Measurements from ENCODE around the gene ELMOD2. TPM values are rescaled to one million over a fixed set of nuclear protein-coding genes. Genes with fewer than 3 reads are reported as not detected.
A peak's percentile ranks its signal among the peaks of the same experiment; 100 is the strongest.

Gene ELMOD2
- total RNA-seq, 2 experiments from 2014 or later: 12.7 to 15.1 TPM

GRCh38 chr4:140556372-140557085 is 32.6 kb downstream of the ELMOD2 start:
- CTCF ChIA-PET: interaction anchor here (1.0 to 1.2 kb wide), 2 partner anchors 31 to 33 kb away, joined by 3 to 4 read pairs; partner anchors contain the start of gene ELMOD2
- Mint-ChIP-seq H3K4me3 (no peak overlapping the region), H3K27me3 (peaks cover 29% of the 10 kb centered on the region), H3K27ac (no peak overlapping the region), H3K9me3 (ENCODE audit: low read depth) (no peaks in the 10 kb centered on the region), H3K4me1 (peaks cover 15% of the 10 kb centered on the region), H3K36me3 (peaks cover 1% of the 10 kb centered on the region)
- ATAC-seq (peak; percentile 76), DNase-seq (no peak)

DNA sequence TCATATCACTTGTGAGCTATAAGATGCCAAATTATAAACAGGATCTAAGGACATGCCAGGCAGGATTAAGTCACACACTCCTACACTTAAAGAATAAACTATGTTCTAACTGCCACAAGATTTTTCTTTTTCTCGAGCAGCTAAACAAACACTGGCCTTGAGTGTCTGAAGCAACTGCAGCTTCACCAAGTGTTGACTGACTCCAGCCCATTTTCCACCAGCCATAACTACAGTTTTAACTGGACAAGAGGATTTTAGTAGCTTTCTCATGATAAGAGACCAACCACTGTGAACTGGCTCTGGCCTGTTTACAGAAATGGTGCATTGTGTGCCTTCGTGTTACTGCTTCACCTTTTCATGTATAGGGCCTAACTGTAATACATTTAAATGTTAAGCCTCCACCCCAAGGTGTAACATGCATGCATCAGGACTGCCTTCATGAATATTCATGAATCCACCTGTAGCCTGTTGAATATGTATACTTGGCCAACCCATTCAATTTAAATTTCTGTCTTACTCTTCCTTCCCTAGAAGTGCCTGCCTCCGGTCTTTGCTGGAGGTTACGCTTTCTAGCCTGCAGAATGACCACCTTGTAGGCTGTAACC is 34.0 kb downstream of the ELMOD2 start:
- ATAC-seq (no peak), DNase-seq (no peak)
- Mint-ChIP-seq H3K4me3 (no peak overlapping the region), H3K36me3 (peaks cover 1% of the 10 kb centered on the region), H3K9me3 (ENCODE audit: low read depth) (no peaks in the 10 kb centered on the region), H3K27me3 (peaks cover 36% of the 10 kb centered on the region), H3K4me1 (peaks cover 15% of the 10 kb centered on the region), H3K27ac (no peak overlapping the region)
- CTCF ChIA-PET: no interaction called here

- Mint-ChIP-seq H3K27me3 (peaks cover 40% of the 10 kb centered on the region), H3K4me3 (no peak overlapping the region), H3K36me3 (no peaks in the 10 kb centered on the region), H3K4me1 (peaks cover 15% of the 10 kb centered on the region), H3K9me3 (ENCODE audit: low read depth) (no peaks in the 10 kb centered on the region), H3K27ac (no peak overlapping the region)
- DNase-seq (no peak), ATAC-seq (no peak)
- CTCF ChIA-PET: no interaction called here
Observed at GRCh38 chr4:140559696-140560095, 35.7 kb downstream of the ELMOD2 start.

DNA sequence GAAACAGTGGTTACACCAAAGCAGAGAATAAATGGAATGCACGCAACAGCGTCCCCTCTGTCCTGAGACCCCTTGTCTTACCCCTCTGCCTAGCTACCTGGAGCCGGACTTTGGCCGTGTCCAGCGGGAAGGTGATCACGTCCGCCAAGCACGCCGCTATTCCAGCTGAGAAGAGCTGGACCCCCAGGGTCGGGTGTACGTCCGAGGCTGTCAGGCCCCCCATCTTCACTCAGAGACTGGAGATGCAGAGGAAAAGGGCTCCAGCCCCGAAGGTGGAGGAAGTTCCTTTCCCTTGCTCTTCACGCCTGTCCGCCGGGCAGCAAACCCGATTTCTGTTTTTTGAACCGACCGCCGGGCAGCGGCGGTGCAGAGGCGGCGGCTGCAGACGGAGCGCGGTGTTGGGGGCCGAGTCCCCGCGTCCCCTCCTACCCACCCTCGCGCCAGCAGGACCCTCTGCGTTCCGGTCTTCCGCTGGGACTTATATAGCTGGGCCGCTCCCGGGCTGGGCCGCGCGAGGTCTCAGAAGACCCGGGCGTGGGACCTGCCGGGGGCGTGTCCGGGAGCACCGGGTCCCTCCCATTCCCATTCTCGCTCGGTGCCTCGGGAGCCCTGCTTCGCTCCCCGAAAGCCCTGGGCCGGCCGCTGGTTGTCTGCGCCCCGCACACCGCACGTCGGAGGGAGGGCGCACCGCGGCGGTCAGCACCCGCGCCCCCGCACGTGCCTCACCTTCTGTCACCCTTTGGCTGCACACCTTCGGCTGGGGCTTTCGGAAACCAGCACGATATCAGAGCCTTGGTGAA is 44.7 kb downstream of the ELMOD2 start, which contains the start of gene UCP1:
Gene UCP1, minus strand, starts transcription at position 455 of the 800 bp plus-strand sequence. Its CDS starts 232 bp downstream, at position 223.
- DNase-seq (no peak), ATAC-seq (no peak)
- Mint-ChIP-seq H3K27me3 (peaks cover 59% of the 10 kb centered on the region), H3K27ac (no peak within 1 kb of the TSS), H3K9me3 (ENCODE audit: low read depth) (peaks cover 6% of the 10 kb centered on the region), H3K4me1 (peaks cover 6% of the 10 kb centered on the region), H3K4me3 (no peak within 1 kb of the TSS), H3K36me3 (peaks cover 3% of the 10 kb centered on the region)
- CTCF ChIA-PET: interaction anchor here (0.8 kb wide), 1 partner anchor 66 kb away, joined by 3 read pairs; no protein-coding TSS in a partner anchor

GRCh38 chr4:140569307-140569638 is 45.3 kb downstream of the ELMOD2 start:
- no peak for ATAC-seq
- CTCF ChIA-PET: no interaction called here

GRCh38 chr4:140571620-140572019 is 47.7 kb downstream of the ELMOD2 start:
- ATAC-seq (no peak), DNase-seq (no peak)
- H3K27ac Mint-ChIP-seq: no peak overlapping the region
- CTCF ChIA-PET: no interaction called here
- peaks cover 6% of the 10 kb centered on the region for H3K4me1 Mint-ChIP-seq
- peaks cover 2% of the 10 kb centered on the region for H3K36me3 Mint-ChIP-seq
- H3K4me3 Mint-ChIP-seq: no peak overlapping the region
- peaks cover 6% of the 10 kb centered on the region for H3K9me3 Mint-ChIP-seq (ENCODE audit: low read depth)
- H3K27me3 Mint-ChIP-seq: peaks cover 64% of the 10 kb centered on the region

More at GRCh38 chr4:140569307-140569638, 45.3 kb downstream of the ELMOD2 start:
- Mint-ChIP-seq H3K36me3 (peaks cover 3% of the 10 kb centered on the region), H3K27ac (no peak overlapping the region), H3K27me3 (peaks cover 61% of the 10 kb centered on the region), H3K4me3 (no peak overlapping the region), H3K9me3 (ENCODE audit: low read depth) (peaks cover 6% of the 10 kb centered on the region), H3K4me1 (peaks cover 6% of the 10 kb centered on the region)
- DNase-seq: no peak

- CTCF ChIA-PET: no interaction called here
- Mint-ChIP-seq H3K36me3 (no peaks in the 10 kb centered on the region), H3K27ac (no peak overlapping the region), H3K27me3 (peaks cover 62% of the 10 kb centered on the region), H3K4me1 (no peaks in the 10 kb centered on the region), H3K9me3 (ENCODE audit: low read depth) (peaks cover 6% of the 10 kb centered on the region), H3K4me3 (no peak overlapping the region)
- ATAC-seq (no peak), DNase-seq (no peak)
Observed at GRCh38 chr4:140575489-140575888, 51.5 kb downstream of the ELMOD2 start.

DNA sequence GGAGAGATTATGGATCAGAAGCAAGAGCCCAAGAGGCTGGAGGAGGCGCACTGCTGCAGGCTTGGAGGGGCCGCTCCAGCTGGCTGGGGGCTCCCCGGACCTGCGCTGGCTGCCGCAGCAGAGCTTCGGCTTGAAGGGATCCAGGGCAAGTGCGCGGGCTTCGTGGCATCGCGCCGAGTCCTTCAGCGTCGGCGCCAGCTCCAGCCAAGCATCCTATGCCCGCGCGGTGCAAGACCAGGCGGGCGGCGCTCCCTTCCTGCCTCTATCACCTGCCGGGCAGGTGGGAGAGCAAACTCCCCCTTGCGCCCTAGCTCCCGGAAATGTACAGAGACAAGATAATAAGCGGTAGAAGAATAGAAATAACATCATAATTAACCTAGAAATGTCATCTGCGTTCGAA is 55.3 kb downstream of the ELMOD2 start:
- Mint-ChIP-seq H3K4me1 (no peaks in the 10 kb centered on the region), H3K9me3 (ENCODE audit: low read depth) (no peaks in the 10 kb centered on the region), H3K36me3 (no peaks in the 10 kb centered on the region), H3K27me3 (peaks cover 44% of the 10 kb centered on the region), H3K4me3 (no peak overlapping the region), H3K27ac (no peak overlapping the region)
- DNase-seq (no peak), ATAC-seq (no peak)
- CTCF ChIA-PET: no interaction called here

- no peak for DNase-seq
- CTCF ChIA-PET: no interaction called here
- Mint-ChIP-seq H3K27ac (no peak overlapping the region), H3K4me3 (no peak overlapping the region), H3K9me3 (ENCODE audit: low read depth) (no peaks in the 10 kb centered on the region), H3K27me3 (peaks cover 44% of the 10 kb centered on the region), H3K4me1 (no peaks in the 10 kb centered on the region), H3K36me3 (no peaks in the 10 kb centered on the region)
- ATAC-seq: no peak
Observed at GRCh38 chr4:140581078-140581477, 57.1 kb downstream of the ELMOD2 start.

- H3K4me1 Mint-ChIP-seq: no peaks in the 10 kb centered on the region
- CTCF ChIA-PET: no interaction called here
- ATAC-seq (no peak), DNase-seq (no peak)
- no peaks in the 10 kb centered on the region for H3K36me3 Mint-ChIP-seq
- no peaks in the 10 kb centered on the region for H3K9me3 Mint-ChIP-seq (ENCODE audit: low read depth)
- peaks cover 17% of the 10 kb centered on the region for H3K27me3 Mint-ChIP-seq
- no peak overlapping the region for H3K4me3 Mint-ChIP-seq
- no peak overlapping the region for H3K27ac Mint-ChIP-seq
Observed at GRCh38 chr4:140584439-140584838, 60.5 kb downstream of the ELMOD2 start.

DNA sequence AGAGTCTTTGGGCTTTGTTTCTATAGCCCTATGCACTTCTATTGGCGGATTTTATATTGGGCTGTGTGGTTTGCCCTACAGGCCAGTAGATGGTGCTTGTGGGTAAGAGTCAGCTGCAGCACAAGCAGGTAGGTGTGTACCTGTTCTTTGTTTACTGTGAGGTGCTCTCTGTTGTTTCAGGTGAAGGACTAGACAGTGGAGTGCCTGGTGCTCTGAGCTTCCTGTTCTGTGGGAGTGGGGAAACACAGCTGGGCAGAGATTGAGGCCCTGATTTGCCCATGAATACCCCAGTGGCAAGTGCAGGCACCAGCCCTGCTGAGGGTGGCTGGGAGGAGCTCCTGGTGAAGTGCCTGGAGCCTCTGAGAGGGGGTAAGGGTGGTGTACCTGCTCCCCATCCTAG is 71.1 kb downstream of the ELMOD2 start:
- no peak overlapping the region for H3K27ac Mint-ChIP-seq
- ATAC-seq: no peak

GRCh38 chr4:140600408-140600807 is 76.4 kb downstream of the ELMOD2 start:
- Mint-ChIP-seq H3K27ac (no peak overlapping the region), H3K27me3 (peaks cover 16% of the 10 kb centered on the region), H3K4me3 (no peak overlapping the region), H3K36me3 (no peaks in the 10 kb centered on the region), H3K4me1 (no peaks in the 10 kb centered on the region), H3K9me3 (ENCODE audit: low read depth) (no peaks in the 10 kb centered on the region)
- no peak for ATAC-seq
- DNase-seq: no peak
- CTCF ChIA-PET: no interaction called here

More for the DNA sequence above, 71.1 kb downstream of the ELMOD2 start:
- H3K27me3 Mint-ChIP-seq: peaks cover 36% of the 10 kb centered on the region
- H3K9me3 Mint-ChIP-seq (ENCODE audit: low read depth): no peaks in the 10 kb centered on the region
- no peak overlapping the region for H3K4me3 Mint-ChIP-seq
- H3K36me3 Mint-ChIP-seq: no peaks in the 10 kb centered on the region
- DNase-seq: no peak
- H3K4me1 Mint-ChIP-seq: no peaks in the 10 kb centered on the region
- CTCF ChIA-PET: no interaction called here

- no peak overlapping the region for H3K4me3 Mint-ChIP-seq
- H3K27me3 Mint-ChIP-seq: peaks cover 22% of the 10 kb centered on the region
- ATAC-seq: no peak
- no peaks in the 10 kb centered on the region for H3K4me1 Mint-ChIP-seq
- no peak for DNase-seq
- no peaks in the 10 kb centered on the region for H3K9me3 Mint-ChIP-seq (ENCODE audit: low read depth)
- H3K36me3 Mint-ChIP-seq: no peaks in the 10 kb centered on the region
- CTCF ChIA-PET: interaction anchor here (1.9 kb wide), 1 partner anchor 243 kb away, joined by 6 read pairs; no protein-coding TSS in a partner anchor
- H3K27ac Mint-ChIP-seq: no peak overlapping the region
Observed at GRCh38 chr4:140602714-140603113, 78.7 kb downstream of the ELMOD2 start.

Measured in activated CD8-positive, alpha-beta memory T cell treated with anti-CD3 and anti-CD28 coated beads, Interleukin-2, amount 10 ng/mL, durations not matched to agents 7 days and 5 days (primary cell).